ENCODE measurements around the gene FLOT1.
"Not testable (repeated sequence)": the region's sequence is repeated elsewhere in the genome, so short reads cannot be mapped to it uniquely, and the experiment has no call there.

FLOT1 gene

DNA sequence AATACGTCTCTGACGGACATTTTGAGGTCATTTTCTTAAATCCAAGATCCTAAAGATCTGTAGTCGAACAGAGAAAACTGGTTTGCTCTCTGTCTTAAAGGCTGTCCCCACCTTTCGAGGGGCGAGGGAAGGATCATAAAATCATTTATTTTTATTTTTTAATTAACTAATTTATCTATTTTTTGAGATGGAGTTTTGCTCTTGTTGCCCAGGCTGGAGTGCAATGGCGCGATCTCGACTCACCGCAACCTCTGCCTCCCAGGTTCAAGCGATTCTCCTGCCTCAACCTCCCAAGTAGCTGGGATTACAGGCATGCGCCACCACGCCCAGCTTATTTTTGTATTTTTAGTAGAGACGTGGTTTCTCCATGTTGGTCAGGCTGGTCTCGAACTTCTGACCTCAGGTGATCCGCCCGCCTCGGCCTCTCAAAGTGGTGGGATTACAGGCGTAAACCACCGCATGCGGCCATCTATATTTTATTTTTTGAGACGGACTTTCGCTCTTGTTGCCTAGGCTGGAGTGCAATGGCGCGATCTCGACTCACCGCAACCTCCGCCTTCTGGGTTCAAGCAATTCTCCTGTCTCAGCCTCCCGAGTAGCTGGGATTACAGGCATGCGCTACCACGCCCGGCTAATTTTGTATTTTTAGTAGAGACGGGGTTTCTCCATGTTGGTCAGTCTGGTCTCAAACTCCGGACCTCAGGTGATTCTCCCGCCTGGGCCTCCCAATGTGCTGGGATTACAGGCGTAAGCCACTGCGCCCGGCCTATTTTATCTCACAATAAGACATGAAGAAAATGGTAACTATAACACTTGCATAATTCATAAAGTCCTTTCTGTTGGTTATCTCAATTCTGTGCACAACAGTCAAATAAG is 24.4 kb downstream of the FLOT1 start:
- not testable (repeated sequence) for H3K9me3 ChIP-seq (ENCODE audit: control insufficient read depth, insufficient read depth, low read length); H3K4me1 ChIP-seq (ENCODE audit: control insufficient read depth, insufficient read depth, low read length); H3K27me3 ChIP-seq (ENCODE audit: control insufficient read depth, insufficient read depth, low read length)
- Histone ChIP-seq H3K4me3 (ENCODE audit: low read depth, low read length) (peak overlapping the region; percentile 86), H3K36me3 (ENCODE audit: control insufficient read depth, insufficient read depth, low read length) (peaks cover 23% of the 10 kb centered on the region), H3K9ac (ENCODE audit: low read depth, low read length) (peak overlapping the region; percentile 89)

GRCh38 chr6:30717129-30717844 is 25.2 kb downstream of the FLOT1 start, which contains the start of gene MDC1:
Gene MDC1 (minus strand): TSS chr6:30717281. CDS start chr6:30715175, 2,106 bp downstream.
- H3K4me3 ChIP-seq (ENCODE audit: low read depth, low read length): peak within 1 kb of the TSS; percentile 86
- H3K9ac ChIP-seq (ENCODE audit: low read depth, low read length): peak within 1 kb of the TSS; percentile 89
- H3K9me3 ChIP-seq (ENCODE audit: control insufficient read depth, insufficient read depth, low read length): no peaks in the 10 kb centered on the region
- H3K4me1 ChIP-seq (ENCODE audit: control insufficient read depth, insufficient read depth, low read length): peaks cover 2% of the 10 kb centered on the region
- peaks cover 23% of the 10 kb centered on the region for H3K36me3 ChIP-seq (ENCODE audit: control insufficient read depth, insufficient read depth, low read length)
- no peaks in the 10 kb centered on the region for H3K27me3 ChIP-seq (ENCODE audit: control insufficient read depth, insufficient read depth, low read length)

GRCh38 chr6:30716879-30717128 is 25.7 kb downstream of the FLOT1 start:
- Histone ChIP-seq H3K36me3 (ENCODE audit: control insufficient read depth, insufficient read depth, low read length) (peaks cover 23% of the 10 kb centered on the region), H3K4me3 (ENCODE audit: low read depth, low read length) (peak overlapping the region; percentile 86), H3K9me3 (ENCODE audit: control insufficient read depth, insufficient read depth, low read length) (no peaks in the 10 kb centered on the region), H3K27me3 (ENCODE audit: control insufficient read depth, insufficient read depth, low read length) (no peaks in the 10 kb centered on the region), H3K4me1 (ENCODE audit: control insufficient read depth, insufficient read depth, low read length) (peaks cover 2% of the 10 kb centered on the region), H3K9ac (ENCODE audit: low read depth, low read length) (peak overlapping the region; percentile 66)

DNA sequence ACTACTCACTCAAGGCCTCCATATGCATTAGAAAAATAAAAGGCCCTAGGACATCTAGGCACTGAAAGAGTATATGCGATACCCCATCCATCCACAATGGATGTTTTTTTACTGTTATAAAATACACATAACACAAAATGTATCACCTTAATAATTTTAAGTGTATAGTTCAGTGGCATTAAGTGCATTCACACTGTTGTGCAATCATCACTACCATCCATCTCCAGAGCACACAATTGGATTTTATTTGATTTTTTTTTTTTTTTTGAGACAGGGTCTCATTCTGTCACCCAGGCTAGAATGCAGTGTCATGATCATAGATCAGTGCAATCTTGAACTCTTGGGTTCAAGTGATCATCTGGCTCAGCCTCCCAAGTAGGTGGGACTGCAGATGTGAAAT is 28.2 kb downstream of the FLOT1 start:
- Histone ChIP-seq H3K4me1 (ENCODE audit: control insufficient read depth, insufficient read depth, low read length) (peaks cover 2% of the 10 kb centered on the region), H3K36me3 (ENCODE audit: control insufficient read depth, insufficient read depth, low read length) (peaks cover 36% of the 10 kb centered on the region), H3K9me3 (ENCODE audit: control insufficient read depth, insufficient read depth, low read length) (no peaks in the 10 kb centered on the region), H3K27me3 (ENCODE audit: control insufficient read depth, insufficient read depth, low read length) (no peaks in the 10 kb centered on the region), H3K9ac (ENCODE audit: low read depth, low read length) (no peak overlapping the region), H3K4me3 (ENCODE audit: low read depth, low read length) (no peak overlapping the region)

DNA sequence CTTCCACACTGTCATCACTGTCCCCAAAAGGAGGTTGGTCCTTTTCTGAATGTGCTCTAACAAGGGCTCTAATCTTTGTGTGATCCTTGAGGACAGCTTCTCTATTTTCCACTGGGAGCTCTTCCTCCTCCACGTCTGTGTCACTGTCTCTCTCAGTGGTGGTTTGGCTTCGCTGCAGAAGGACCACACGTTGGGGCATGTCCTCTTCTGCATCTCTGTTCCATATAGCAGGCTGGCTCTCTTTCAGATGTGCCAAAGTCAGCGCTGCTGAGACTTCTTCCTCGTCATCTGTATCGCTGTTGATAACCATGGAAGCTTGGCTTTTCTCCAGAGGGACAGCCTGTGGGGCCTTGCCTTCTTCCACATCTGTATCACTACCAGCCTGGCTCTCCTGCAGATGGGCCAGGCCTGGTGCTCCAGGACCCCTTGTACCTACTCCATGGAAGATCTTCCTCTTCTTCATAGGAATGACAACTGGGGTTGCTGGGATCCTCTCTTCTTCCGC is 30.0 kb downstream of the FLOT1 start:
- Histone ChIP-seq H3K9me3 (ENCODE audit: control insufficient read depth, insufficient read depth, low read length) (no peaks in the 10 kb centered on the region), H3K36me3 (ENCODE audit: control insufficient read depth, insufficient read depth, low read length) (peaks cover 36% of the 10 kb centered on the region), H3K4me3 (ENCODE audit: low read depth, low read length) (no peak overlapping the region), H3K9ac (ENCODE audit: low read depth, low read length) (no peak overlapping the region), H3K27me3 (ENCODE audit: control insufficient read depth, insufficient read depth, low read length) (no peaks in the 10 kb centered on the region), H3K4me1 (ENCODE audit: control insufficient read depth, insufficient read depth, low read length) (no peaks in the 10 kb centered on the region)

- no peak overlapping the region for H3K9ac ChIP-seq (ENCODE audit: low read depth, low read length)
- H3K9me3 ChIP-seq (ENCODE audit: control insufficient read depth, insufficient read depth, low read length): no peaks in the 10 kb centered on the region
- H3K27me3 ChIP-seq (ENCODE audit: control insufficient read depth, insufficient read depth, low read length): no peaks in the 10 kb centered on the region
- H3K4me3 ChIP-seq (ENCODE audit: low read depth, low read length): no peak overlapping the region
- peaks cover 42% of the 10 kb centered on the region for H3K36me3 ChIP-seq (ENCODE audit: control insufficient read depth, insufficient read depth, low read length)
- no peaks in the 10 kb centered on the region for H3K4me1 ChIP-seq (ENCODE audit: control insufficient read depth, insufficient read depth, low read length)
These were observed 30.6 kb downstream of the FLOT1 start for GRCh38 chr6:30711758-30712380.

DNA sequence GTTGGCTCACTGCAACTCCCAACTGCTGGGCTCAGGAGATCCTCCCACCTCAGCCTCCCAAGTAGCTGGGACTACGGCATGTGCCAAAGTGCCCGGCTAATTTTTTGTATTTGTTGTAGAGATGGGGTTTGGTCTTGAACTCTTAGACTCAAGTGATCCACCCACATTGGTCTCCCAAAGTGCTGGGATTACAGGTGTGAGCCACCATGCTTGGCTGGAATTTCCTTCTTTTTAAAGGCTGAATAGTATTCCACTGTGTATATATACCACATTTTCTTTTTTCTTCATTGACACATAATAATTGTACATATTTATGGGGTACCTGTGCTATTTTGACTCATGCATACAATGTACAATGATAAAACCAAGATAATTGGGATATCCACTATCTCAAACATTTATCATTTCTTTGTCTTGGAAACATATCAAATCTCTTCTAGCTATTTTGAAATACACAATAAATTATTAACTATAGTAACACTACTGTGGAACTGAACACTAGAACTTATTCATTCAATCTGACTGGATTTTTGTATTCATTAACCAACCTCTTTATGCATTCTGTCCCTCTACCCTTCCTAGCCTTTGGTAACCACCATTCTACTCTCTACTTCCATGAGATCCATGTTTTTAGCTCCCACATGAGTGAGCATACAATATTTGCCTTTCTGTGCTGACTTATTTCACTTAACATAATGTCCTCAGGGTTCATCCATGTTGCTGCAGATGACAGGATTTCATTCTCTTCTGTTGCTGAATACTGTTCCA is 33.2 kb downstream of the FLOT1 start:
- no peaks in the 10 kb centered on the region for H3K27me3 ChIP-seq (ENCODE audit: control insufficient read depth, insufficient read depth, low read length)
- H3K4me1 ChIP-seq (ENCODE audit: control insufficient read depth, insufficient read depth, low read length): no peaks in the 10 kb centered on the region
- H3K4me3 ChIP-seq (ENCODE audit: low read depth, low read length): no peak overlapping the region
- H3K9ac ChIP-seq (ENCODE audit: low read depth, low read length): no peak overlapping the region
- H3K9me3 ChIP-seq (ENCODE audit: control insufficient read depth, insufficient read depth, low read length): no peaks in the 10 kb centered on the region
- peaks cover 42% of the 10 kb centered on the region for H3K36me3 ChIP-seq (ENCODE audit: control insufficient read depth, insufficient read depth, low read length)

- H3K9ac ChIP-seq (ENCODE audit: low read depth, low read length): no peak overlapping the region
- no peaks in the 10 kb centered on the region for H3K9me3 ChIP-seq (ENCODE audit: control insufficient read depth, insufficient read depth, low read length)
- peaks cover 33% of the 10 kb centered on the region for H3K36me3 ChIP-seq (ENCODE audit: control insufficient read depth, insufficient read depth, low read length)
- no peaks in the 10 kb centered on the region for H3K27me3 ChIP-seq (ENCODE audit: control insufficient read depth, insufficient read depth, low read length)
- H3K4me1 ChIP-seq (ENCODE audit: control insufficient read depth, insufficient read depth, low read length): no peaks in the 10 kb centered on the region
- no peak overlapping the region for H3K4me3 ChIP-seq (ENCODE audit: low read depth, low read length)
These were observed 35.1 kb downstream of the FLOT1 start for GRCh38 chr6:30707281-30707850.

GRCh38 chr6:30705620-30706019 is 36.9 kb downstream of the FLOT1 start:
- Histone ChIP-seq H3K27me3 (ENCODE audit: control insufficient read depth, insufficient read depth, low read length) (no peaks in the 10 kb centered on the region), H3K4me1 (ENCODE audit: control insufficient read depth, insufficient read depth, low read length) (no peaks in the 10 kb centered on the region), H3K9ac (ENCODE audit: low read depth, low read length) (no peak overlapping the region), H3K9me3 (ENCODE audit: control insufficient read depth, insufficient read depth, low read length) (no peaks in the 10 kb centered on the region), H3K4me3 (ENCODE audit: low read depth, low read length) (no peak overlapping the region), H3K36me3 (ENCODE audit: control insufficient read depth, insufficient read depth, low read length) (peaks cover 22% of the 10 kb centered on the region)

DNA sequence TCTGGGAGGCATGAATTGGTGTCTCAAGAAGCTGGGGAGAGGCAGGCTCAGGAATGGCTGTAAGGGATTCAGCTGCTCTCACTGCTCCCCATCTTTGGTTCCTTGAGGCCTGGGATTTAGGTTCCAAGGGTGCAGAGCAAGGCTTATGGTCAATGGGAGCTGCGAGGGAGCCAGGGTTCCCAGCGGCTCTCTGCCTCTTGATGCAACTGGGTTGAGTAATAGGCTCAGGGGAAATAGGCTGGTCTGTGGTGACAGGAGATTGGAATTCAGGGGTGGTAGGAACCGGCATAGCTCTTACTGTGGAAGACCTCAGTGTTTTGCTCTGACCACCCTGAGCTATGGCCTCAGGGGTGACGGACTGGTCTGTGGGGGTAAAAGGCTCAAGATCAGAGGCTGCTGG is 38.7 kb downstream of the FLOT1 start:
- H3K9ac ChIP-seq (ENCODE audit: low read depth, low read length): no peak overlapping the region
- H3K36me3 ChIP-seq (ENCODE audit: control insufficient read depth, insufficient read depth, low read length): peaks cover 16% of the 10 kb centered on the region
- no peak overlapping the region for H3K4me3 ChIP-seq (ENCODE audit: low read depth, low read length)
- H3K9me3 ChIP-seq (ENCODE audit: control insufficient read depth, insufficient read depth, low read length): no peaks in the 10 kb centered on the region
- no peaks in the 10 kb centered on the region for H3K4me1 ChIP-seq (ENCODE audit: control insufficient read depth, insufficient read depth, low read length)
- H3K27me3 ChIP-seq (ENCODE audit: control insufficient read depth, insufficient read depth, low read length): no peaks in the 10 kb centered on the region

DNA sequence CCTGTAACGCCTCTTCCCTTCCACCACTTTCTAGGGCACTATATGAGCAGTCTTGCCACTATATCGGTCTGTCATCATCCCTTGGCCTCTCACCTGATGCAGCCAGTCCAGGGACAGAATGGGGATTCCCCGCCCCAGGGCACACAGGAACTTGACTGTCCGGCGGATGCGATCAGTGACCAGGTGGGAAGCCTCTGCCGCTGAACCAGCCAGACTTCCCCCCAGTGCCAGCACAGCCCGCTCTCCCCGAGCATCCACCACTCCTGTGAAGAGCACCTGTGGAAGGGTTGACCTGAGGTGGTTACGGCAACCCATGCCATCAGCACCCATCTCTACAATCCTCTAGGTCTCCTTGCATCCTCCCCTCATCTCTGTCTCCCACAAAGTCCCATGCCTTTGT is 39.5 kb downstream of the FLOT1 start:
- Histone ChIP-seq H3K4me1 (ENCODE audit: control insufficient read depth, insufficient read depth, low read length) (no peaks in the 10 kb centered on the region), H3K27me3 (ENCODE audit: control insufficient read depth, insufficient read depth, low read length) (no peaks in the 10 kb centered on the region), H3K9ac (ENCODE audit: low read depth, low read length) (no peak overlapping the region), H3K9me3 (ENCODE audit: control insufficient read depth, insufficient read depth, low read length) (no peaks in the 10 kb centered on the region), H3K36me3 (ENCODE audit: control insufficient read depth, insufficient read depth, low read length) (peaks cover 16% of the 10 kb centered on the region), H3K4me3 (ENCODE audit: low read depth, low read length) (no peak overlapping the region)

Data from iPS-15b (cell line).